SK-MEL-5 (cell line): Measurements from ENCODE around the gene MT1B. TPM values are rescaled to one million over a fixed set of nuclear protein-coding genes. Genes with fewer than 3 reads are reported as not detected.
"Not testable (repeated sequence)": the region's sequence is repeated elsewhere in the genome, so short reads cannot be mapped to it uniquely, and the experiment has no call there.

Experiments
- DNase-seq: peaks from one replicate; pipeline ENCODE4 v3.0.0-alpha.2; 2016; ENCODE audit warnings: low read depth, low spot score
- in situ Hi-C: cut with HindIII; loops from 2 replicates; pipeline ENCODE4 v1.10.0; 2016; ENCODE audit warnings: low sequenced_read_pairs, high pct_unique_total_duplicates, low pct_unique_long_range_greater_than_20kb
- total RNA-seq: library from RNA; depleted of rRNA; stranded (reverse); fragments of >200 nt; shearing (Covaris generic); gene quantifications from 2 replicates; pipeline ENCODE4 v1.2.3, GENCODE V29; 2014

Gene MT1B
- total RNA-seq, 1 experiment from 2014 or later, result not detected

DNA sequence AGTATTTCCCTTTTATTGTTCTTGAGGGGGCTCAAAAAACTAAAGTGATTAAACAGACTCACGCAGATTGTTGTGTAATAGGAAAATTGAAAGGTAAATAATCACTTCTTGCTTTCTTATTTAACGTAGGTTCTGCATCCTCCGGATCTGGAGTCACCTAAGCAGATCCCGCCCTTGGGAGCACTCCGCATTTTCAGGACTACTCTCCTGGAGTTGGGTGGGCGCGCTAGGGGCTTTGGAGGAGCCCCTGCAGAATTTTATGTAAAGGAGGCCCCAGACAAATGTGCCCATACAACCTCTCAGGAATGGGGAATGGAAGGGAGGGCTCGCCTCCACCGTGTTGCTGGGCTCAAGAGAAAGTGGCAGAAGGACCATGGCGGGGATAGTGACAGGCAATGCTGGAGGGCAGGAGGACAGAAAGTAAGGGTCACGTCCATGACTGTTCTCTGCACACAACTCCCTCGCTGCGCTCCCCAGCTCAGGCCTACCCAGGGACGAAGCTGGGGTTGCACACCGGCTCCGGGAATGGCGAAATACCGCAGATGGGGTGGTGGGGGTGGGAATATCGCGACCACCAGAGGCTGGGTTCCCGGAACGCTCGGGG, 35.0 kb upstream of the MT1B start:
- in situ Hi-C loops, result no loop called here
- no peak for DNase-seq

DNA sequence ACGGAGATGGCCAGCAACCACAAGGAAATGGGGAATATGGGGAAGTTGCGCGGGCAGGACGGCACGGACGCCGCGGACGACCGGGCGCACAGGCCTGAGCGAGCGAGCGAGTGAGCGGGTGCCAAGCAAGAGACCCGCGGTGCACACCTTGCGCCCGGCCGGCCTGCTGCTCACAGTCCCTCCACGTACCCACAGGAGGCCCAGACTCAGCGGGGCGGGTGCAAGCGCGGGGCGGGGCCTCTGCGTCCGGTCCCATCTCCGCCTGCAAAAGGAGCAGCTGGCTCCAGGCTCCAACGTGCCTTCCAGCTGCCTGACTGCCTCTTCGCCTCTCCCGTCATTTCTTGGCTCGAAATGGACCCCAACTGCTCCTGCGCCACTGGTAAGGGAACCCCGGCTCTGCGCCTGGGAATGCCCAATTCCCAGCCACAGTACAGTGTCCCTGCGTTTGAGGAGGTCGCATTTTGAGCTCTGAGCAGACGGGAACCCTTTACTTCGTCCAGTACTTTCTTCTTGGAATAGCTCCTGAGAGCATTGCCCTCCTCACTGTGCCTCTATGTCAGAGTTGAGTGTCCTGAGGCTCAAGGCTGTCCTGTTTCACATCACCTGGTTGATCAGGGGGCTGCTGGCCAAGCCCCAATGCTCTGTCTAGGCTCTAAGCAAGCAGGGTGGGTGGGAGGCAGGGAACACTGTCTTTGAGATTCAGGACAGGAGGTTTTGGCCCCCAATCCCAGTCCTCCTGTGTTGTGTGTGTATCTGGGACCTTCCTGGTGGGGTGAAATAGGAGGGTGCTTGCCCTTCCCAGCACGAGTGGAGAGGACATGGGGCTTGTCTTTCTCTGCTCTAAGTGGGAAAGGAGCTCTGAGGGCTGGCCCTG, 34.2 kb upstream of the MT1B start:
- in situ Hi-C loops, result no loop called here
- no peak for DNase-seq

DNA sequence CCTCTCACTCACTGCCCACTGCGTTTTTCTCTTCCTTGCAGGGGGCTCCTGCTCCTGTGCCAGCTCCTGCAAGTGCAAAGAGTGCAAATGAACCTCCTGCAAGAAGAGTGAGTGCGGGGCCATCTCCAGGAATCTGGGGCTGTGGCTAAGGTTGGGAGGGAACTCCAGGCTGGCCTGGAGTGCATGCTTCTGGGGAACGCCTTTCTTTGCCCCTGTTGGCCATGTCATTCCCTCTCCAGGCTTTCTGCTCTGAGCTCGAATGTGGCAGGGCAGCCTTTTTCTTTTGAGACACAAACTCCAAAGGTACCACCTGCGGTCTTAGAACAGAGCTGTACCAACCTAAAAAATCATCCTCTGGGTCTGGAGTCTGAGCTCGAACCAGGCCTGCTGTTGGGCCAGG, 33.5 kb upstream of the MT1B start:
- in situ Hi-C loops, result no loop called here
- no peak for DNase-seq

DNA sequence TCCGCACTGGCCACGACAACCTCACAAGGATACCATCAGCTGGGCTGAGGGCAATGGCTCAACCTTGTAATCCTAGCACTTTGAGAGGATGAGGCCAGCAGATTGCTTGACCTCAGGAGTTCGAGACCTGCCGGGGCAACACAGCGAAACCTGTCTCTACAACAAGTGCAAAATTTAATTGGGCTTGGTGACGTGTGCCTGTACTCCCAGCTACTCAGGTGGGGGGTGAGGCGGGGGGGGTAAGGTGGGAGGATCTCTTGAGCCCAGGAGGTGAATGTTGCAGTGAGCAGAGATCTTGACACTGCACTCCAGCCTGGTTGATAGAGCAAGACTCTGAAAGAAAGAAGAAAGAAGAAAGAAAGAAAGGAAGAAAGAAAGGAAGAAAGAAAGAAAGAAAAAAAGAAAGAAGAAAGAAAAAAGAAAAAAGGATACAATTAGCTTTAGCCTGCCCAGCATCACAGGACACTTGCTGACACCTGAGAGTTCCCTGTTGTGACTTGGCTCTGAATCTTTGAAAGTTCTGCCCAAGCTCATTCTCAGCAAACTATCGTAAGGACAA, 31.3 kb upstream of the MT1B start:
- in situ Hi-C loops, result no loop called here
- DNase-seq, result no peak

DNA sequence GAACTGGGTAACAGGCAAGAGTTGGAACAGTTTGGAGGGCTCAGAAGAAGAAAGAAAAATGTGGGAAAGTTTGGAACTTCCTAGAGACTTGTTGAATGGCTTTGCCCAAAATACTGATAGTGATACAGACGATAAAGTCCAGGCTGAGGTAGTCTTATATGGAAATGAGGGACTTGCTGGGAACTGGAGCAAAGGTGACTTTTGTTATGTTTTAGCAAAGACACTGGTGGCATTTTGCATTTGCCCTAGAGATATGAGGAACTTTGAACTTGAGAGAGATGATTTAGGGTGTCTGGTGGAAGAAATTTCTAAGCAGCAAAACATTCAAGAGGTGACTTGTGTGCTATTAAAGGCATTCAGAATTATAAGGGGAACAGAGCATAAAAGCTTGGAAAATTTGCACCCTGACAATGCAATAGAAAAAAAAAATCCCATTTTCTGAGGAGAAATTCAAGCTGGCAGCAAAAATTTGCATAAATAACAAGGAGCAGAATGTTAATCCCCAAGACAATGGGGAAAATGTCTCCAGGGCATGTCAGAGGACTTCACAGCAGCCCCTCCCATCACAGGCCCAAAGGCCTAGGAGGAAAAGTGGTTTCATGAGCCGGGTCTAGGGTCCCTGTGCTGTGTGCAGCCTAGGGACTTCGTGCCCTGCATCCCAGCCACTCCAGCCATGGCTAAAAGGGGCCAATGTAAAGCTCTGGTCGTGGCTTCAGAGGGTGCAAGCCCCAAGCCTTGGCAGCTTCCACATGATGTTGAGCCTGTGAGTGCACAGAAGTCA, 29.8 kb upstream of the MT1B start:
- in situ Hi-C loops, DNase-seq: not testable (repeated sequence)

DNA sequence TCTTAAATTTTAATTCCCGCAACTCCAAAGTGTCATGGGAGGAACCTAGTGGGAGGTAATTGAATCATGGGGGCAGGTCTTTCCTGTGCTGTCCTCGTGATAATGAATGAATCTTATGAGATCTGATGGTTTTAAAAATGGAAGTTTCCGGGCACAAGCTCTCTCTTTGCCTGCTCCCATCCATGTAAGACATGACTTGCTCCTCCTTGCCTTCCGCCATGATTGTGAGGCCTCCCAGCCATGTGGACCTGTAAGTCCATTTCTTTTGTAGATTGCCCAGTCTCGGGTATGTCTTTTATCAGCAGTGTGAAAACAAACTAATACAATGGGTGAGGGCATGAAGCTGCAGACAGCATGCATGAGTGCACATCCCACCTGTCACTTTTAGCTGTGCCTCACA, 28.5 kb upstream of the MT1B start:
- DNase-seq, in situ Hi-C loops: not testable (repeated sequence)

DNA sequence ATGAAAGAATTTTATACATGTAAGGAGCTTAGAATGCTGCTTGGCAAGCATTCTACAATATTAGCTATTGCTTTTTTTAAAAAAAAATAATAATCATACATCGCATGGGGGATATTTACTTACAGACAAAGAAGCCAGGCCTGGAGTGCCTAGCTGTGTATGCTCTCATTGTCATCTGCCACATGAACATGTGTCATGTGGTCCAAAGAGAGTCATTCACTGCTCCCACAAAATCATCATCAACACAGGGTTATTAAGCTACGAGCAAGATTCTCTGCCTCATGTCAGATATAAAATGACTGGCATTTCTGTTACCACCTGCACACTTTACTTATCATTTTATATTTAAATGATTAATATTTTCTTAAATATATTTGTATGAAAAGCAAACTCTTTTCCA, 28.0 kb upstream of the MT1B start:
- in situ Hi-C loops, result no loop called here

DNA sequence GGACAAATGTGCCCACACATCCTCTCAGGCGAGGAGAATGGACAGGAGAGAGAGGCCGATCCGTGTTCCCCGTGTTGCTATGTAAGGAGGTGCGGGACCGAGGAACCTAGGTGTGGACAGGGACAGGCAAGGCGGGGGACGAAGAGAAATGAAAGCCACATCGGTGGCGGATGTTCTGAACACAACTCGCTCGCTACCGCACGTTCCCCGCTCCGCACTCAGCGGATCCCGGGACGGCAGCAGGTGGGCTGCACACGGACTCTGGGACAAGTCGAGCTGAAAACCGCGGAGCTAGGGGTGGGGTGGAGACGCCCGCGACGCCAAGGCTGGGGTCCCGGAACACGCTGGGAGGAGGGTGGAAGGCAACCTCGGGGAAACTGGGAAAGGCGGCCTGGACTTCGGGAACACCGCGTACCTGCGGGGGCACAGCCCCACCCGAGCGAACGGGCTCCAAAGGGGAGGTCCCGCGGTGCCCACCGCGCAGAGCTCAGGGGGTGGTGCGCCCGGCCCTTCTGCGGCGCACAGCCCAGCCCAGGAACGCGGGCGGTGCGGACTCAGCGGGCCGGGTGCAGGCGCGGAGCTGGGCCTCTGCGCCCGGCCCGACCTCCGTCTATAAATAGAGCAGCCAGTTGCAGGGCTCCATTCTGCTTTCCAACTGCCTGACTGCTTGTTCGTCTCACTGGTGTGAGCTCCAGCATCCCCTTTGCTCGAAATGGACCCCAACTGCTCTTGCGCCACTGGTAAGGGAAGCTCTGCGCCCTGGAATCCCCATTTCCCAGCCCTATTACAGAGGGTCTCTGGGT, 26.3 kb upstream of the MT1B start, which contains the start of gene MT1E:
TSS of gene MT1E (plus strand) at position 642 of the 803 bp plus-strand sequence. CDS start at position 713, 71 bp downstream.
- in situ Hi-C loops, result no loop called here
- DNase-seq, result no peak

More for the DNA sequence above, 28.0 kb upstream of the MT1B start:
- no peak for DNase-seq

DNA sequence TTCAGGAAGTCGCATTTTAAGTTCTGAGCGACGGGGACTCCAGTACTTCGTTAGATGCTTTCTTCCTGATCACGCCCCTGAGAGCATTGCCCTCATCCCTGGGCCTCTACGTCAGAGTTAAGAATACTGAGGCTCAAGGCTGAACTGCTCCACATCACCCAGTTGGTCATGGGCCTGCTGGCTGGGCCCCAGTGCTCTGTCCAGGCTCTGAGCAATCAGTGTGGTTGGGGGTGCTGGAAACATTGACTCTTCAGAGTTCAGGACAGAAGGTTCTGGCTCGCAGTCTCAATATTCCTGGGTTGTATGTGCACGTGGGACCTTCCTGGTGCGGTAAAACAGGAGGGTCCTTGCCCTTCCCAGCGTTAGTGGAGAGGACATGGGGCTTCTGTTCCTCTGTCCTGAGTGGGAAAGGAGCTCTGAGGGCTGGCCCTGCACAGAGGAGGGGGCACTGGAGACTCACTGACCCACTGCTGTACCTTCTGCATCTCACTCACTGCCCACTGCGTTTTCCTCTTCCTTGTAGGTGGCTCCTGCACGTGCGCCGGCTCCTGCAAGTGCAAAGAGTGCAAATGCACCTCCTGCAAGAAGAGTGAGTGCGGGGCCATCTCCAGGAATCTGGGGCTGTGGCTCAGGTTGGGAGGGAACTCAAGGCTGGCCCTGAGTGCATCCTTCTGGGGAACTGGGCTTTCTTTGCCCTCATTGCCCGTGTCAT, 25.6 kb upstream of the MT1B start:
- in situ Hi-C loops, result no loop called here
- DNase-seq, result no peak

DNA sequence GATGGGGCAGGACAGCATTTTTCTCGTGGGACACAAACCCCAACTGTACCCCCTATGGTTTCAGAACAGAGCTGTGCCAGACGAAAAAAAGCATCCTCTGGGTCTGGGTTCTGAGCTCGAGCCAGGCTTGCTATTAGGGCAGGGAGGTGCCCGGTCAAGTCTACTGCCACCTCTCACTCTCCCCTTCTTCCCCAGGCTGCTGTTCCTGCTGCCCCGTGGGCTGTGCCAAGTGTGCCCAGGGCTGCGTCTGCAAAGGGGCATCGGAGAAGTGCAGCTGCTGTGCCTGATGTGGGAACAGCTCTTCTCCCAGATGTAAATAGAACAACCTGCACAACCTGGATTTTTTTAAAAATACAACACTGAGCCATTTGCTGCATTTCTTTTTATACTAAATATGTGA, 25.0 kb upstream of the MT1B start:
- in situ Hi-C loops, result no loop called here
- no peak for DNase-seq

DNA sequence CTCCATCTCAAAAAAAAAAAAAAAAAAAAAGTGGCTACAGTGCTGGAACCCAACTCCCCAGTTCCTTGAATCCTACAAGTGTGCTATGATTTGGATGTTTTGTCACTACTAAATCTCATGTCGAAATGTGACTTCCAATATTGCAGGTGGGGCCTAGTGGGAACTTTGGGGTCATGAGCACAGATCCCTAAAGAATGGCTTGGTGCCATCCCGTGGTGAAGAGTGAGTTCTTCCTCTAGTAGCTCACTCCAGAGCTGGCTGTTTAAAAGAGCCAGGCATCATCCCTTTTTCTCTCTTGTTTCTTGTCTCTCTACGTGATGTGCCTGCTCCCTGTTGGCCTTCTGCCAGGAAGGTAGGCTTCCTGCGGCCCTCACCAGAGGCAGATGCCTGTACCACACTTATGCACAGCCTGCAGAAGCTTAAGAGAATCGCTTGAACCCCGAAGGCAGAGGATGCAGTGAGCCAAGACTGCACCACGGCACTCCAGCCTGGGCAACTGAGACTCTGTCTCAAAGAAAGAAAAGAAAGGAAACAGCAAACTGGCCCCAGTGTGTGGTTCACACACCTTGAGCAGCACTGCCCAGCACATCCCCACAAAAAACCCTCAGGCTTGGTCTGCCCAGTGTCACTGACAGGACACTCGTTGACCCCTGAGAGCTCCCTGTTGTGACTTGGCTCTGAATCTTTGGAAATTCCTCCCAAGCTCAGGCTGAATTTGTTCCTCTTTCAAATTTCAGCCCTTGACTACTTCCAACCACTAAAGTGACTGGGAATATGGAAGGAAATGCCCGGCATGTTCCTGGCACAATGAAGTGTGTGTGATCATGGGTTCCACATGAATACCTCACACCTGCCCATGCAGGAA, 23.0 kb upstream of the MT1B start:
- in situ Hi-C loops, result no loop called here
- no peak for DNase-seq

DNA sequence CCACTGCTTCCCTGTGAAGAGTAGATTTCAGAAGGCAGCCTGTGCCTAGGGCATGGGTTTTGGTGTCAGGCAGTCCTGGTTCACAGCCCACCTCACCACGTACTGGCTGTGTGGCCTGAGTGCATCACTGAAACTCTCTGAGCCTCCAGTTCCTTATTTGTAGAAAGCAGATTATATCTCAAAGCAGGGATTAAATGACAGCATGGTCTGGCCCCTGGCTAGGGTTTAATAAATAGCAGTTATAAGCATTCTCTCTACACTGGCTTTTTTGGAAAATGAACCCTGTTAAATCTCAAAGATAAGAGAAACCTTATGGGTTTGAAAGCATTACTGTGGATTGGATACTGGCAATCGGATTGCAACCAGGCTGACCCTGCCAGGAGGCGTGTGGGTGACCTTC, 22.2 kb upstream of the MT1B start:
- in situ Hi-C loops, result no loop called here
- DNase-seq, result no peak

DNA sequence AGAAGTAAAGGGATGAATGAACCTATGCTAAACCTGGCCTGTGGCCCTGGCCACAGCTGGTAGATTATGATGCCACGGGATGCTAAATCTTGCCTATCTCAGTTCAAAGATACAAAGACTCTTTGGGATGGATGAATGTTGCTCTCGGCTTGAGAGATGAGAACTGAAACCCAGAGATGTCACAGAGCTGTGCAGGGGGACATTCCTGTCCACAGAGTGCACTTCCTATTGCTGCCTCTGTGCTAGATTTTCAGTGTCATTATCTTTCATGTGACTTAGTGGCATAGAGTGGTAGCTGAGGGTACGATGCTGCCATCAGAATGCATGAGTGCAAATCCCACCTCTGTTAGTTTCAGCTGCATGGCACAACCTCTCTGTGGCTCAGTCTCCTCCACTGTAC, 21.6 kb upstream of the MT1B start:
- DNase-seq, result no peak
- in situ Hi-C loops, result no loop called here

DNA sequence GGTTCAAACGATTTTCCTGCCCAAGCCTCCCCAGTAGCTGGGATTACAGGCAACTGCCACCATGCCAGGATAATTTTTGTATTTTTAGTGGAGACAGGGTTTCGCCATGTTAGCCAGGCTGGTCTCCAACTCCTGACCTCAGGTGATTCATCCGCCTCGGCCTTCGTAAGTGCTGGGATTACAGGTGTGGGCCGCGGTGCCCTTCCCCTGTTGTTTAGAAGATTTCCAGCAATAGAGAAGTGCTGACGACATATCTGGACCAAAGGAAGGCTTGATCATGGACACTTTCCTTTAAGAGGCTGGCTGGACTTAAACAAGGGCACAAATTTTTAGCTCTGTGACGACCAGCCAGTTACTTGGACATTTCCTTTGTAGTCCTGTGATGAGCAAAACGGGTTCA, 20.5 kb upstream of the MT1B start:
- DNase-seq, result no peak
- in situ Hi-C loops, result no loop called here

DNA sequence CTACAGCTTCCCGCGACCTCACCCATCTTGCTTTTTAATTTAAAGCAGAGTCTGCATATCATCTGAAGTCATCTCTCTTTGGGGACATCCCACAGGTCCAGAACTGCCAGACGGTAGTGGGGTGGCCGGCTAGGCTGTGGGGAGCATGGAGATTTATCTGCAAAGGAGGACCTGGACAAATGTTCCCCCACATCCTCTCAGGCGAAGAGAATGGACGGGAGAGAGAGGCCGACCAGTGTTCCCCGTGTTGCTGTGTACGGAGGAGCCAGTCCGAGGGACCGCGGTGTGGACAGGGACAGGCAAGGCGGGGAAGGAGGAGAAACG, 19.9 kb upstream of the MT1B start:
- DNase-seq, result no peak
- in situ Hi-C loops, result no loop called here

DNA sequence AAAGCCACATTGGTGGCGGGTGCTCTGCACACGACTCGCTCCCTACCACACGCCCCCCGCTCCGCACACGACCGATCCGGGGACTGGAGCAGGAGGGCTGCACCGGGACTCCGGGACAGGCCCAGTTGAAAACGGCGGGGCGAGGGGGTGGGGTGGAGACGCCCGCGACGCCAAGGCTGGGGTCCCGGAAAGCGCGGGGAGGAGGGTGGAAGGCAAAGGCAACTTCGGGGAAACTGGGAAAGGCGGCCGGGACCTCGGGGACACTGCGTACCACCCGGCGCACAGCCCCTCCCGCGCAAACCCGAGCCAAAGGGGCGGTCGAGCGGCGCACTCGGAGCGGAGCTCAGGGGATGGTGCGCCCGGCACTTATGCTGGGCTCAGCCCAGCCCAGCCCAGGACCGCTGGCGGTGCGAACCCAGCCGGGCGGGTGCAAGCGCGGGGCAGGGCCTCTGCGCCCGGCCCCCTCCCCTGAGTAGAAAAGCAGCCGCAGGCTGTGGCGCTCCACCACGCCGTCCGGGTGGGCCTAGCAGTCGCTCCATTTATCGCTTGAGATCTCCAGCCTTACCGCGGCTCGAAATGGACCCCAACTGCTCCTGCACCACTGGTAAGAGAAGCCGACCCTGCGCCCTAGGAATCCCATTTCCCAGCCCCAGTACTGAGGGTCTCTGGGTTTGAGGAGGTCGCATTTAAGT, 19.4 kb upstream of the MT1B start, which contains the start of gene MT1M:
TSS of gene MT1M (plus strand) at position 504 of the 692 bp plus-strand sequence. CDS start at position 577, 73 bp downstream.
- in situ Hi-C loops, result no loop called here
- no peak for DNase-seq
